HG02885 (cell line): ENCODE results near the gene OR2T2.
A peak's percentile ranks its signal among the peaks of the same experiment; 100 is the strongest.
"Not testable (repeated sequence)": the region's sequence is repeated elsewhere in the genome, so short reads cannot be mapped to it uniquely, and the experiment has no call there.

Experiments used
- ATAC-seq: cut with Tn5 transposase; IDR thresholded peaks from one replicate; pipeline ENCODE4 v1.9.1; 2021; ENCODE audit warnings: mild to moderate bottlenecking; ENCODE audit not compliant: unreplicated experiment, poor library complexity

The OR2T2 gene

GRCh38 chr1:248449821-248450465 lies 4.5 kb downstream of the OR2T2 start:
- ATAC-seq = peak; percentile 16

GRCh38 chr1:248450466-248451145 lies 5.2 kb downstream of the OR2T2 start:
- peak; percentile 53 for ATAC-seq

- not testable (repeated sequence) for ATAC-seq
Observed at GRCh38 chr1:248453619-248454018, 8.2 kb downstream of the OR2T2 start.

- ATAC-seq = not testable (repeated sequence)
Observed at GRCh38 chr1:248455045-248455444, 9.6 kb downstream of the OR2T2 start.

GRCh38 chr1:248456635-248457034 lies 11.2 kb downstream of the OR2T2 start:
- ATAC-seq = not testable (repeated sequence)

GRCh38 chr1:248459117-248459516 lies 13.7 kb downstream of the OR2T2 start:
- not testable (repeated sequence) for ATAC-seq

- no peak for ATAC-seq
Observed at GRCh38 chr1:248471154-248471553, 25.7 kb downstream of the OR2T2 start.

- not testable (repeated sequence) for ATAC-seq
Observed at GRCh38 chr1:248472111-248472510, 26.7 kb downstream of the OR2T2 start.

GRCh38 chr1:248473051-248473450 lies 27.6 kb downstream of the OR2T2 start, which contains the start of gene OR2T3:
Gene OR2T3 (plus strand): TSS chr1:248473351. CDS start chr1:248473351, 0 bp downstream.
- ATAC-seq = not testable (repeated sequence)

GRCh38 chr1:248475660-248476059 lies 30.2 kb downstream of the OR2T2 start:
- peak; percentile 79 for ATAC-seq

GRCh38 chr1:248481686-248482579 lies 36.5 kb downstream of the OR2T2 start:
- ATAC-seq = peak; percentile 86

GRCh38 chr1:248488289-248488688 lies 42.9 kb downstream of the OR2T2 start, which contains the start of gene OR2T5:
Gene OR2T5 (plus strand): TSS chr1:248488589. CDS start chr1:248488589, 0 bp downstream.
- not testable (repeated sequence) for ATAC-seq

GRCh38 chr1:248496661-248497060 lies 51.2 kb downstream of the OR2T2 start:
- not testable (repeated sequence) for ATAC-seq

- ATAC-seq = not testable (repeated sequence)
Observed at GRCh38 chr1:248500305-248501035, 55.0 kb downstream of the OR2T2 start.
